GM19328 (cell line): ENCODE data around the gene CRYL1.

Experiments
- ATAC-seq: cut with Tn5 transposase; IDR thresholded peaks from one replicate; pipeline ENCODE4 v1.9.1; 2021; ENCODE audit warnings: mild to moderate bottlenecking, moderate library complexity; ENCODE audit not compliant: unreplicated experiment

The CRYL1 gene

GRCh38 chr13:20495087-20496023, 30.3 kb downstream of the CRYL1 start:
- ATAC-seq, result no peak

- ATAC-seq, result no peak
These were observed 31.0 kb downstream of the CRYL1 start for GRCh38 chr13:20494656-20495055.

GRCh38 chr13:20492641-20493040, 33.0 kb downstream of the CRYL1 start:
- no peak for ATAC-seq

GRCh38 chr13:20491926-20492435, 33.7 kb downstream of the CRYL1 start:
- ATAC-seq, result no peak

- ATAC-seq, result no peak
These were observed 36.4 kb downstream of the CRYL1 start for GRCh38 chr13:20489185-20489820.

GRCh38 chr13:20487927-20488326, 37.7 kb downstream of the CRYL1 start:
- no peak for ATAC-seq

- no peak for ATAC-seq
These were observed 42.9 kb downstream of the CRYL1 start for GRCh38 chr13:20482787-20483186.

- no peak for ATAC-seq
These were observed 43.3 kb downstream of the CRYL1 start for GRCh38 chr13:20482275-20482761.

- no peak for ATAC-seq
These were observed 48.3 kb downstream of the CRYL1 start for GRCh38 chr13:20477394-20477793.

- ATAC-seq, result peak; percentile 92
These were observed 49.5 kb downstream of the CRYL1 start for GRCh38 chr13:20475927-20476691.

GRCh38 chr13:20474515-20474914, 51.1 kb downstream of the CRYL1 start:
- no peak for ATAC-seq

- ATAC-seq, result no peak
These were observed 51.8 kb downstream of the CRYL1 start for GRCh38 chr13:20473888-20474287.

- ATAC-seq, result no peak
These were observed 52.5 kb downstream of the CRYL1 start for GRCh38 chr13:20473139-20473538.

GRCh38 chr13:20472531-20472930, 53.1 kb downstream of the CRYL1 start:
- no peak for ATAC-seq

GRCh38 chr13:20470136-20470535, 55.5 kb downstream of the CRYL1 start:
- ATAC-seq, result no peak

GRCh38 chr13:20466371-20466770, 59.3 kb downstream of the CRYL1 start:
- no peak for ATAC-seq

- no peak for ATAC-seq
These were observed 60.3 kb downstream of the CRYL1 start for GRCh38 chr13:20465218-20465879.

GRCh38 chr13:20462921-20463320, 62.7 kb downstream of the CRYL1 start:
- ATAC-seq, result no peak

GRCh38 chr13:20462533-20462915, 63.1 kb downstream of the CRYL1 start:
- no peak for ATAC-seq

- no peak for ATAC-seq
These were observed 63.7 kb downstream of the CRYL1 start for GRCh38 chr13:20461860-20462532.
